GM10847 (cell line): ENCODE data around the gene STAT1.

Experiments
- POLR2A ChIP-seq: IDR thresholded peaks from 2 replicates; pipeline ENCODE4 v1.6.1; 2011; ENCODE audit not compliant: insufficient read length; ENCODE audit errors: extremely low read depth

Gene STAT1

DNA sequence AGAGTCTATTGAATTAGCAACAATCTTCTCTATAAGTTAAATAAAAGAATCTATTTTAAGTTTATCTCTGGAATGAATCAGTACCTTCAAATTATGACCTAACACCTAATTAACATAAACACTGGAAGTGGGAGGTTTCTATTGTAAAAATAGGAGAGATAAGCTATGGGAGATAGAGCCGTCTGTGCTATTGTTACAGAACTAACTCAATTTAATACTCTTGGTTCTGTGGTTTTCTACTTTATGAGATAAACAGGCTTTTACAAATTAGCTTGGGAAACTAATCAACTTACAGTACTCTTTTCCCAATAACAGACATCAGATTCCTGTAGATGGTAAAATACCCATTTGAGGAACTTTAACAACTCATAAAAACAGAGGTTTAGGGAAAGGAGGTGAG is 25.6 kb upstream of the STAT1 start:
- TF ChIP-seq POLR2A: no peak

DNA sequence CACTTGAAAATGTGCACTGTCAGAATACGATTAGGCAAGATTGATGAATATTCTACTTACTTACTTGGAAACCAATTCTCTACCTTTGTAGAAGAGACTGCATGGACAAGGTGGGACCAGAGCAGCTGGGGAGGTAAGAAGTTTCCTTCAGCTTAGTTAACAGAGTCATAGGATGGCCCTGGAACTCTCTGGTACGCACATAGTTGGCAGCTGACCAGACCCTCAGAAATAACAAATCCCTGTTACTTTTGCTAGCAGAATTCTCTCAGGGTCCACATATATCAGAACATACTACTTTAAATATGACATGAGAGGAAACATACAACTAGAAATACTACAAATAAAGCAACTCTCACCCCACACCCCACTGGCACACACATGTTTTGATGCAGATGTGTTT is 24.8 kb upstream of the STAT1 start:
- TF ChIP-seq POLR2A: no peak

DNA sequence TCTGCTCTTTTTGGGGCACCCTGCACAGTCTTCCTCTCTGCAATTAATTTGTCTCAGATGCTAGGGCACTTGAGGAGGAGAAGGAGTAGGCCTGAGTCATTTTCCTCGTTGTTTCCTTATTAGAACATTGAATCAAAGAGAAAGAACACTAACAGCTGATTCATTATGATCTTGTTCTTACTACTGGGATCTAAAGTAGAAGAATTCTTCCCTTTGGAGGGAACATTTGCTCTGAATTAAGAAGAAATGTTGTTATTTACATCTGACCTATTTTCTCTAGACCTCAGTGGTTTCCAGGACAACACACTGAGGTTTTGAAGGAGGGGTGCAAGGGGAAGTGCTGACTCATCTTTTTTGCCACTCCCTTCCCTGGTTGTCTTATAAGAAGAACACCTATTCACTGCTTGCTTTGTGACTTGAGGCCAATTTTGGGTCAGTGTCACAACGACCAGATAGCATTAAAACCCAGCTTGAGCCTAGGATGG is 24.3 kb upstream of the STAT1 start:
- TF ChIP-seq POLR2A: no peak

DNA sequence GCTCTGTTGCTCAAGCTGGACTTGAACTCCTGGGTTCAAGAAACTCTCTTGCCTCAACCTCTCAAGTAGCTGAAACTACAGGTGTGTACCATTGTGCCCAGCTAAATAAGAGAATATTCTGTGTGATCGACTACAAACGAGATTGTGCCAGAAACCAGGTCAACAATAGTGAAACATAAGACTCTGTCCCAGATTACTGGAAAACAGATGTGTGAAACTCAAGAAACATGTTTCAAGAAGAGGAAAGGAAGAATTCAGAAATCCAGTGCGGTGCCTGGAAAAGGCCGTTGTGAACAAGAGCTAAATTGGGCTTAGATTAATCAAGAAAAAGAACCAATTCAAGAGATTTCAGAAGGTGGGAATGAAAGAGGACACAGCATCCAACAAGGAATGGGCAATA is 23.4 kb upstream of the STAT1 start:
- no peak for TF ChIP-seq POLR2A

GRCh38 chr2:191036363-191036762 is 22.4 kb upstream of the STAT1 start:
- TF ChIP-seq POLR2A: no peak

DNA sequence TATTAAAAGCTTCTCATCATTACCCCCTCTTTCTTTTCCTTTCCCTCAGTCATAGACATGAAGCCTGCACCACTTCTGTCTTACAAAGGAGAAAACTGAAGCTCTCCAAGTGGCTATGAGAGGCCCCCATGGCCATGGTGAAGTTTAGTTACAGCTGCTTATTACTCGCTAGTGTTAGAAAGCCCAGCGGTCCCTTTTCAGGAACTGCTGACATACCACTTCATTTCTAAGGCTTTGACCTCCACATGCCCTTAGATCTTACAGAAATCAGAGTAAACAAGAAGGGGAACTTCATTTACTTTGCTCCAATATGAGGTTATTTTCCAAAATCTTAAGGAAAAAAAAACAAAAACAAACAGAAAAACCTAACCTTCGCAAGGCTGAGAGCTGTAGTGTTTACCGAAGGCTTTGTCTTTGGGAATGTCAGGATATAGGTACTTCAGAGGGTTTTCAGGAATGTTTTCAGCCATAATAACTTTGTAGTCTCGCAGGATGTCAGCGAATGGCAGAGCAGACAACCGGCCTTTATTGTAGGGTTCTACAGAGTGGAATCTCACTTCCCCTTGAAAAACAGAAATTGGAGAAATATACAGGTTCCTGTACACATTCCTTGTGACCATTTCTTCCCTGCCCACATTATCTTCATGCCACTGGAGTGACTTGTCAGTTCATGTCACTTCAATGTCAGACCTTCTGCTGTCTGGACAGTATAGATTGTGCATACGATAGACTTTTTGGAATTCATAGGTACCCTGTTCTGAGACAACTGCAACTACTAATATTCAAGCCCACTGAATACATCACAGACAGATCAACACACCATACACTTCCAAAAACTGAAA is 18.8 kb upstream of the STAT1 start:
- TF ChIP-seq POLR2A: no peak

DNA sequence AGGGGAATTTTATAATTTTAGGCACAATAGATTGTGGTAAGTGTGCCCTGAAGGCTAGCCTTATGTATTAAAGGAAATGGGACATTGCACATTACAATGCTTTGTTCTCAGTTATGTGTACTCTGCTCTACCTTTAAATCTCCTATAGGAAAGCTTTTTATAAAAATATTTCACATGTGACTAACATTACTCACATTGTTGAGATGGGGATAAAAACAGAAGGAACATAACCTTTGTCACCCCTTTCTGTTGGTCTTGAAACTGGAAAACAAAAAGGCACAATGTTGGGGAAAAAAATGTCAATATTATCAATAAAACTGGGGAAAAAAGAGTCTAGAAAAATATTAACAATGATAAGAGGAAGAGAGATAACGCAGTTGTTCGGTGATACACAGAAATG is 17.3 kb upstream of the STAT1 start:
- no peak for TF ChIP-seq POLR2A

- no peak for TF ChIP-seq POLR2A
Observed at GRCh38 chr2:191030521-191031154, 16.7 kb upstream of the STAT1 start.

GRCh38 chr2:191029280-191029950 is 15.4 kb upstream of the STAT1 start:
- no peak for TF ChIP-seq POLR2A

DNA sequence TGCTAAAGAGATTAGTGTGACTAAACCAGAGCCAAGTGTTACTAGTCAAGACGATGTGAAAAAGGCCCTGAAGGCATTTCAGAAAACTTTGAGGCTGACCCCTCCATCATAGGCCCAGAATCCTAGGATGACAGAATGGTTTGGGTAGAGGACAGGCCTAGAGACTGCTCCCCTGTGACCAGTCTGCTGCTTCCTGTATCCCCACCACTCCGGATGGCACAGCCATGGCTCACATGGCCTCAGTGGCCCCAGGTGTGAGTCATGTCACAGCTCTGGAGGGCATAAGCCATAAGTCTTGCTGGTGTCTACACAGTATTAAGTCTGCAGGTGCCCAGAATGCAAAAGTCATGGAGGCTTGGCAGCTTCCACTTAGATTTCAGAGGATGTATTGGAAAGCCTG is 12.4 kb upstream of the STAT1 start:
- no peak for TF ChIP-seq POLR2A

DNA sequence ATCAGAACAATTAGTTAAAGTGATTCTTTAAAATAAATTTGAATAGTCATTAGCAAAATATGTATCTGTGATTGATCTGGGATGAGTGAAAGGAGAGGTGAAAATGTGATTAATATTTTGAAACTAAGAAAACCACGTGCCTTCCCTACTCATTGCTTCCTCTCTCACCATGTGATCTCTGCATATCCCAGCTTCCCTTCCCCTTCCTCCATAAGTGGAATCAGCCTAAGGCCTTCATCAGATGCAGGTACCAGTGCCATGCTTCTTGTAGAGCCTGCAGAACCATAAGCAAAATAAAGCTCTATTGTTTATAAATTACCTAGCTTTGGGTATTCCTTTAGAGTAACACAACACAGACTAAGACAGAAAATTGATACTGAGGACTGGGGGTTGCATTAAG is 11.2 kb upstream of the STAT1 start:
- no peak for TF ChIP-seq POLR2A

- no peak for TF ChIP-seq POLR2A
Observed at GRCh38 chr2:191023235-191023679, 9.3 kb upstream of the STAT1 start.

DNA sequence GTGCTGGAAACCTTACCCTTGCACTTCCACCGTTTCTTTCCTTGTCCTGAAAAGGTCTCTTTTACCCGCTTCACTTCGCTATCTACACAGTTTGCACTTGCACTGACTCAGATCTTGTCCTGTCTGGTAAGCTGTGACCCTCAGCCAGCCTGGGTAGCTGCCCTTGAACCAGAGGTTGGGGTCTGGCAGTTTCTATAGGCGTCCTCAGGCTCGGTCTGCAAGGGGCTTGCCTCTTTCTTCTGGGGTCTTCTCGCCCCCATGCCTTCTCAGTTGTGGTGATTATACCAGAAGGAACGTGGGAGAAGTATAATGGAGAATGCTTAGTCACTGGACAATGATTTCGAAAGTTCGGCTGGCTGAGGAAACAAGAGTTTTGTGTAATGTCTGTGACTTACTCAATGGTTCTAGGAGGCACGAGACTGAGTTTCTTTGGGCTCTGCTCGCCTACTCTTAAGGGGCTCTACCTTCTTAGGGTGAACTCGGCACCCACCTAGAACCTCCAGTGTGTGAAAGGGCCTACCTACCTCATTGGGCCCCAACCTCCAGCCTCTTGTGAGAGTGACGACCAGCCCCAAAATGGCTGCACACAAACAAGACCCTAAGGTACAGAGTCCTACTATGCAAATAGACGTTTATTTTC is 6.9 kb upstream of the STAT1 start:
- no peak for TF ChIP-seq POLR2A

DNA sequence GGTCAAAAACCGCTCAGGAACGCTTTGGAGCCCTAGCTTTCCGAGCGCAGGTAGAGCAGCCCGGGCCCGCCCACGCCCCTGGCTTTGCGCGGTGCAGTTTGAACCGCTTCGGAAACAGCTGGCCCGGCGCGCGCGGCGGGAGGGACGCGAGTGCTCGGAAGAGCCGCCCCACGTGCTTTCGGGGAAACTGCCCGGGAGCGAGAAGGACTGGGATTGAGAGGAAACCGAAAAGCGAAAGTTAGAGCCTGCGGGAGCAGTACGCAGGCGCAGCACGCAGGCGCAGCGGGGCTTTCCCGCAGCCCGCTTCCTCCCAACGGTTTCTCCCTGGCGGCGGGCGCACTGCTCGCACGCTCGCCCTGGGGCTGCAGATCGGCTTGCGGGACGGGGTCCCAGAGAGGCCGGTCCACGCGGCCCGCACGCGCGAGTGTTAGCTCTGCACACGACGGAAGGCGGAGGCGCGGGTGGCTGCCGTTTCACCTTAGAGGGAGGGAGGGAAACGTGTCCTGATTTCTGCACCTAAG is 6.3 kb upstream of the STAT1 start:
- TF ChIP-seq POLR2A: peak; percentile 96

GRCh38 chr2:191019376-191019775 is 5.4 kb upstream of the STAT1 start:
- TF ChIP-seq POLR2A: no peak
